Gastrocnemius medialis (tissue), 4 donors: ENCODE measurements around the gene KDM1A.

ENCODE experiments used
- CTCF ChIP-seq, 5 experiments: fragments of 450-650 bp in 3 of 5; fragments of 200-600 bp in 2 of 5; sonication (generic) in 2 of 5; IDR thresholded peaks in 4 of 5; conservative IDR thresholded peaks in 1 of 5; 1 replicate in 4 of 5; 2 replicates in 1 of 5; pipeline ENCODE4 v1.5.1; 2016 to 2019; ENCODE audit warnings: antibody characterized with exemption in 5 of 5, mild to moderate bottlenecking in 3 of 5, moderate library complexity in 3 of 5
- POLR2A ChIP-seq, 2 donors: fragments of 450-650 bp; IDR thresholded peaks; one replicate each; pipeline ENCODE4 v1.6.1; 2017; ENCODE audit warnings: antibody characterized with exemption in 2 of 2, mild to moderate bottlenecking in 2 of 2, moderate library complexity in 2 of 2

GRCh38 chr1:23066075-23066474 is 46.8 kb downstream of the KDM1A start:
- TF ChIP-seq CTCF (IDR thresholded peaks at IDR 0.05 in 4 of 5, conservative IDR thresholded peaks at IDR 0.05 in 1 of 5) = no peak
- TF ChIP-seq POLR2A (IDR thresholded peaks at IDR 0.05) = no peak
